ENCODE results near the gene DNAI4.
A peak's percentile ranks its signal among the peaks of the same experiment; 100 is the strongest.

Gene DNAI4

DNA sequence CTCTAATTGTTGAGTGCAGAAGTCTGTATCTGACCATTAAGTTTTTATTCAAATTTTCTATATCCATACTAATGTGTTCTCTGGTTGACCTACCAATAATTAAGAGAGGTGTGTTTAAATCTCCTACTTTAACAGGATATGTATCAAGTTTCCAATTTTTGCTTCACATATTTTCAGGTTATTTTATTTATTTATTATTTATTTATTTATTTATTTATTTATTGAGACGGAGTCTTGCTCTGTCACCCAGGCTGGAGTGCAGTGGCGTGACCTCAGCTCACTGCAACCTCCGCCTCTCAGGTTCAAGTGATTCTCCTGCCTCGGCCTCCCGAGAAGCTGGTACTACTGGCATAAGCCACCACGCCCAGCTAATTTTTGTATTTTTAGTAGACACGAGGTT is 52.6 kb downstream of the DNAI4 start (continued):
- TF ChIP-seq, protein P1, sequence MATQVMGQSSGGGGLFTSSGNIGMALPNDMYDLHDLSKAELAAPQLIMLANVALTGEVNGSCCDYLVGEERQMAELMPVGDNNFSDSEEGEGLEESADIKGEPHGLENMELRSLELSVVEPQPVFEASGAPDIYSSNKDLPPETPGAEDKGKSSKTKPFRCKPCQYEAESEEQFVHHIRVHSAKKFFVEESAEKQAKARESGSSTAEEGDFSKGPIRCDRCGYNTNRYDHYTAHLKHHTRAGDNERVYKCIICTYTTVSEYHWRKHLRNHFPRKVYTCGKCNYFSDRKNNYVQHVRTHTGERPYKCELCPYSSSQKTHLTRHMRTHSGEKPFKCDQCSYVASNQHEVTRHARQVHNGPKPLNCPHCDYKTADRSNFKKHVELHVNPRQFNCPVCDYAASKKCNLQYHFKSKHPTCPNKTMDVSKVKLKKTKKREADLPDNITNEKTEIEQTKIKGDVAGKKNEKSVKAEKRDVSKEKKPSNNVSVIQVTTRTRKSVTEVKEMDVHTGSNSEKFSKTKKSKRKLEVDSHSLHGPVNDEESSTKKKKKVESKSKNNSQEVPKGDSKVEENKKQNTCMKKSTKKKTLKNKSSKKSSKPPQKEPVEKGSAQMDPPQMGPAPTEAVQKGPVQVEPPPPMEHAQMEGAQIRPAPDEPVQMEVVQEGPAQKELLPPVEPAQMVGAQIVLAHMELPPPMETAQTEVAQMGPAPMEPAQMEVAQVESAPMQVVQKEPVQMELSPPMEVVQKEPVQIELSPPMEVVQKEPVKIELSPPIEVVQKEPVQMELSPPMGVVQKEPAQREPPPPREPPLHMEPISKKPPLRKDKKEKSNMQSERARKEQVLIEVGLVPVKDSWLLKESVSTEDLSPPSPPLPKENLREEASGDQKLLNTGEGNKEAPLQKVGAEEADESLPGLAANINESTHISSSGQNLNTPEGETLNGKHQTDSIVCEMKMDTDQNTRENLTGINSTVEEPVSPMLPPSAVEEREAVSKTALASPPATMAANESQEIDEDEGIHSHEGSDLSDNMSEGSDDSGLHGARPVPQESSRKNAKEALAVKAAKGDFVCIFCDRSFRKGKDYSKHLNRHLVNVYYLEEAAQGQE (tag by site-specific recombination; IDR thresholded peaks at IDR 0.05): peak; percentile 65

DNA sequence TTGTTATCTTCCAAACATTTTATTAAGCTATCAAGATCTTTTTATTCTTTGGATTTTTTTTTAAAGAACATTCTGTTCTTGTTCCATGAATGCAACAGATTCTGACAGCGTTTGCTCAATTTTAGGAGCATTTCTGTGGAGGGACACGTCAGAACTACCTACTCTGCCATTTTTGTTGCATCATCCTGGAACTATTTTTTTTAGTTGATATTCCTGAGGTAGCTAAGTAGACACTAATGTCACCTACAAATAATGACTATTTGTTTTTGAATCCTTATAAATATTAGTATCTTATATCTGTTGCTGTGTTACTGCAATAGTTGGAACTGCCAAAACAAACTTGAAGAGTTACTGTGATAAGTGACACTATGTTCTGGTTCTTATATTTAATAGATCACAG is 57.2 kb downstream of the DNAI4 start:
- ChIA-PET CTCF (no interaction called here), POLR2A (no interaction called here)
- Histone ChIP-seq H3K4me1 (ENCODE audit: control insufficient read depth, insufficient read depth, low read length) (no peaks in the 10 kb centered on the region), H3K36me3 (ENCODE audit: control insufficient read depth in 2 of 2, insufficient read depth in 1 of 2, low read length in 2 of 2) (no peaks in the 10 kb centered on the region), H3K27ac (ENCODE audit: extremely low read depth, low read depth, low read length) (no peak overlapping the region), H3K9me3 (ENCODE audit: control insufficient read depth, insufficient read depth, low read depth, low read length) (no peaks in the 10 kb centered on the region), H3K4me3 (ENCODE audit: low read depth, low read length) (no peak overlapping the region)
- TF ChIP-seq ZNF843 (tag by site-specific recombination; IDR thresholded peaks at IDR 0.05) (no peak), BCL11B (tag by site-specific recombination; IDR thresholded peaks at IDR 0.05; ENCODE audit: low read depth) (no peak), SP3 (tag by site-specific recombination; IDR thresholded peaks at IDR 0.05) (no peak), KLF8 (tag by site-specific recombination; IDR thresholded peaks at IDR 0.05) (no peak), ZNF670 (tag by site-specific recombination; IDR thresholded peaks at IDR 0.05; ENCODE audit: low read depth) (no peak), KLF16 (tag by site-specific recombination; IDR thresholded peaks at IDR 0.05) (no peak), ZNF394 (tag by site-specific recombination; IDR thresholded peaks at IDR 0.05; ENCODE audit: borderline replicate concordance) (no peak), KLF9 (tag by site-specific recombination; IDR thresholded peaks at IDR 0.05; ENCODE audit: low read depth) (no peak), ZNF10 (tag by site-specific recombination; IDR thresholded peaks at IDR 0.05) (no peak), ZNF624 (tag by site-specific recombination; IDR thresholded peaks at IDR 0.05) (no peak), ZNF433 (tag by site-specific recombination; IDR thresholded peaks at IDR 0.05; ENCODE audit: low read depth) (no peak), ZNF701 (tag by site-specific recombination; IDR thresholded peaks at IDR 0.05) (no peak), ZNF311 (tag by site-specific recombination; IDR thresholded peaks at IDR 0.05; ENCODE audit: borderline replicate concordance) (no peak)
- TF ChIP-seq, protein P2, sequence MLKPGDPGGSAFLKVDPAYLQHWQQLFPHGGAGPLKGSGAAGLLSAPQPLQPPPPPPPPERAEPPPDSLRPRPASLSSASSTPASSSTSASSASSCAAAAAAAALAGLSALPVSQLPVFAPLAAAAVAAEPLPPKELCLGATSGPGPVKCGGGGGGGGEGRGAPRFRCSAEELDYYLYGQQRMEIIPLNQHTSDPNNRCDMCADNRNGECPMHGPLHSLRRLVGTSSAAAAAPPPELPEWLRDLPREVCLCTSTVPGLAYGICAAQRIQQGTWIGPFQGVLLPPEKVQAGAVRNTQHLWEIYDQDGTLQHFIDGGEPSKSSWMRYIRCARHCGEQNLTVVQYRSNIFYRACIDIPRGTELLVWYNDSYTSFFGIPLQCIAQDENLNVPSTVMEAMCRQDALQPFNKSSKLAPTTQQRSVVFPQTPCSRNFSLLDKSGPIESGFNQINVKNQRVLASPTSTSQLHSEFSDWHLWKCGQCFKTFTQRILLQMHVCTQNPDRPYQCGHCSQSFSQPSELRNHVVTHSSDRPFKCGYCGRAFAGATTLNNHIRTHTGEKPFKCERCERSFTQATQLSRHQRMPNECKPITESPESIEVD (tag by site-specific recombination; IDR thresholded peaks at IDR 0.05): no peak
- TF ChIP-seq, protein P3, sequence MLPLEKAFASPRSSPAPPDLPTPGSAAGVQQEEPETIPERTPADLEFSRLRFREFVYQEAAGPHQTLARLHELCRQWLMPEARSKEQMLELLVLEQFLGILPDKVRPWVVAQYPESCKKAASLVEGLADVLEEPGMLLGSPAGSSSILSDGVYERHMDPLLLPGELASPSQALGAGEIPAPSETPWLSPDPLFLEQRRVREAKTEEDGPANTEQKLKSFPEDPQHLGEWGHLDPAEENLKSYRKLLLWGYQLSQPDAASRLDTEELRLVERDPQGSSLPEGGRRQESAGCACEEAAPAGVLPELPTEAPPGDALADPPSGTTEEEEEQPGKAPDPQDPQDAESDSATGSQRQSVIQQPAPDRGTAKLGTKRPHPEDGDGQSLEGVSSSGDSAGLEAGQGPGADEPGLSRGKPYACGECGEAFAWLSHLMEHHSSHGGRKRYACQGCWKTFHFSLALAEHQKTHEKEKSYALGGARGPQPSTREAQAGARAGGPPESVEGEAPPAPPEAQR (tag by site-specific recombination; IDR thresholded peaks at IDR 0.05): no peak
- TF ChIP-seq, protein P4, sequence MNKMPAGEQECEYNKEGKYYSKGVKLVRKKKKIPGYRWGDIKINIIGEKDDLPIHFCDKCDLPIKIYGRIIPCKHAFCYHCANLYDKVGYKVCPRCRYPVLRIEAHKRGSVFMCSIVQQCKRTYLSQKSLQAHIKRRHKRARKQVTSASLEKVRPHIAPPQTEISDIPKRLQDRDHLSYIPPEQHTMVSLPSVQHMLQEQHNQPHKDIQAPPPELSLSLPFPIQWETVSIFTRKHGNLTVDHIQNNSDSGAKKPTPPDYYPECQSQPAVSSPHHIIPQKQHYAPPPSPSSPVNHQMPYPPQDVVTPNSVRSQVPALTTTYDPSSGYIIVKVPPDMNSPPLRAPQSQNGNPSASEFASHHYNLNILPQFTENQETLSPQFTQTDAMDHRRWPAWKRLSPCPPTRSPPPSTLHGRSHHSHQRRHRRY (tag by site-specific recombination; IDR thresholded peaks at IDR 0.05): no peak
- TF ChIP-seq, protein P1 (tag by site-specific recombination; IDR thresholded peaks at IDR 0.05): no peak
- TF ChIP-seq, protein P5, sequence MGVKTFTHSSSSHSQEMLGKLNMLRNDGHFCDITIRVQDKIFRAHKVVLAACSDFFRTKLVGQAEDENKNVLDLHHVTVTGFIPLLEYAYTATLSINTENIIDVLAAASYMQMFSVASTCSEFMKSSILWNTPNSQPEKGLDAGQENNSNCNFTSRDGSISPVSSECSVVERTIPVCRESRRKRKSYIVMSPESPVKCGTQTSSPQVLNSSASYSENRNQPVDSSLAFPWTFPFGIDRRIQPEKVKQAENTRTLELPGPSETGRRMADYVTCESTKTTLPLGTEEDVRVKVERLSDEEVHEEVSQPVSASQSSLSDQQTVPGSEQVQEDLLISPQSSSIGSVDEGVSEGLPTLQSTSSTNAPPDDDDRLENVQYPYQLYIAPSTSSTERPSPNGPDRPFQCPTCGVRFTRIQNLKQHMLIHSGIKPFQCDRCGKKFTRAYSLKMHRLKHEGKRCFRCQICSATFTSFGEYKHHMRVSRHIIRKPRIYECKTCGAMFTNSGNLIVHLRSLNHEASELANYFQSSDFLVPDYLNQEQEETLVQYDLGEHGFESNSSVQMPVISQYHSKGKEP (tag by site-specific recombination; IDR thresholded peaks at IDR 0.05): no peak

Measured in HEK293 (cell line).